DMS53 (cell line): ENCODE results near the gene BRCC3.

Experiments
- DNase-seq: peaks from one replicate; lab custom pipeline; 2025; lab: John Stamatoyannopoulos, UW

Gene BRCC3

GRCh38 chrX:155056877-155057792 is 14.2 kb upstream of the BRCC3 start:
- peak; percentile 82 for DNase-seq

GRCh38 chrX:155061760-155062159 is 9.5 kb upstream of the BRCC3 start:
- DNase-seq: no peak

GRCh38 chrX:155065035-155065734 is 6.1 kb upstream of the BRCC3 start:
- no peak for DNase-seq

GRCh38 chrX:155068165-155068564 is 3.1 kb upstream of the BRCC3 start:
- peak; percentile 16 for DNase-seq

- DNase-seq: no peak
These were observed 1.9 kb upstream of the BRCC3 start for GRCh38 chrX:155069414-155069813.

- peak; percentile 42 for DNase-seq
These were observed 1.3 kb upstream of the BRCC3 start for GRCh38 chrX:155070038-155070437.

- no peak for DNase-seq
These were observed 689 bp upstream of the BRCC3 start for GRCh38 chrX:155070663-155070974.

- no peak for DNase-seq
These were observed 479 bp downstream of the BRCC3 start for GRCh38 chrX:155071694-155072280.

- DNase-seq: peak; percentile 57
These were observed 15.0 kb downstream of the BRCC3 start for GRCh38 chrX:155086202-155086840.

- no peak for DNase-seq
These were observed 15.8 kb downstream of the BRCC3 start for GRCh38 chrX:155086961-155087735.

- DNase-seq: peak; percentile 65
These were observed 23.3 kb downstream of the BRCC3 start for GRCh38 chrX:155094468-155095061.

GRCh38 chrX:155105919-155106318 is 34.6 kb downstream of the BRCC3 start:
- DNase-seq: no peak

- DNase-seq: no peak
These were observed 37.1 kb downstream of the BRCC3 start for GRCh38 chrX:155108427-155108826.

- no peak for DNase-seq
These were observed 40.9 kb downstream of the BRCC3 start for GRCh38 chrX:155112171-155112570.

GRCh38 chrX:155113097-155113496 is 41.8 kb downstream of the BRCC3 start:
- no peak for DNase-seq

- no peak for DNase-seq
These were observed 44.0 kb downstream of the BRCC3 start for GRCh38 chrX:155115174-155115819.

GRCh38 chrX:155127465-155127864 is 56.2 kb downstream of the BRCC3 start:
- DNase-seq: no peak

- DNase-seq: no peak
These were observed 56.6 kb downstream of the BRCC3 start for GRCh38 chrX:155127940-155128339.

GRCh38 chrX:155132110-155132509 is 60.8 kb downstream of the BRCC3 start:
- no peak for DNase-seq

GRCh38 chrX:155134255-155134654 is 62.9 kb downstream of the BRCC3 start:
- DNase-seq: no peak
